ENCODE data around the gene ZNRF3. TPM values are rescaled to one million over a fixed set of nuclear protein-coding genes. Genes with fewer than 3 reads are reported as not detected.

Gene ZNRF3
- total RNA-seq, 1 donor from 2014 or later = 18.5 TPM

DNA sequence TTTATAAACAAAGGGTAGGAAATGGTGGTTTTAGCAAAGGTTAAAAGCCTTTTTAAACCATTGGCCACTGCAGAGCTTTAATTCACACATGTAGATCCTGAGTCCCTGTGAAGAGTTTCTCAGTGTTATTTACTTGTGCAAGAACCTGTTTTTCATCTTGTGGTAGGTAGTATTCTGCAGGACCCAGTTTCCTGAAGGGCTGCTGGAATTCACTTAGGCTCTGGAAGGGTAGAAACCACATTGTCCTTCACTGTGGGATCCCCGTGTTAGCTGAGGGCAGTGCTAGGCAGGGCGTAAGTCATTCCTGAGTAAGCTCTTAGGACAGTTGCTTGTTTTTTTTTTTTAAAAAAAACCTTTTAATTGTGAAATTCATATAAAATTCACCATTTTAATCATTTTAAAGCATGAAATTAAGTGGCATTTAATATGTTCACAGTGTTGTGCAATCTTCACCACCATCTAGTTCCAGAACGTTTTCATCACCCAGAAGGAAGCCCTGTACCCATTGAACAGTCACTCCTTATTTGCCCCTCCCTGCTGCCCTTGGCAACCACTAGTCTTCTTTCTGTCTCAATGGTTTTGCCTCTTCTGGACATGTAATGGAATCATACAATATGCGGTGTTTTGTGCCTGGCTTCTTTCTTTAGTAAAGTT, 100.5 kb downstream of the ZNRF3 start:
- peaks cover 45% of the 10 kb centered on the region for H3K4me1 Mint-ChIP-seq
- H3K9me3 Mint-ChIP-seq = peaks cover 4% of the 10 kb centered on the region
- no peak for DNase-seq (ENCODE audit: low read depth, low spot score)
- no peak overlapping the region for H3K27ac Mint-ChIP-seq (ENCODE audit: unreplicated experiment)
- H3K4me3 Mint-ChIP-seq = no peak overlapping the region
- peaks cover 17% of the 10 kb centered on the region for H3K36me3 Mint-ChIP-seq (ENCODE audit: low read depth)
- no peaks in the 10 kb centered on the region for H3K27me3 Mint-ChIP-seq (ENCODE audit: low read depth)
- TF ChIP-seq, protein P1, sequence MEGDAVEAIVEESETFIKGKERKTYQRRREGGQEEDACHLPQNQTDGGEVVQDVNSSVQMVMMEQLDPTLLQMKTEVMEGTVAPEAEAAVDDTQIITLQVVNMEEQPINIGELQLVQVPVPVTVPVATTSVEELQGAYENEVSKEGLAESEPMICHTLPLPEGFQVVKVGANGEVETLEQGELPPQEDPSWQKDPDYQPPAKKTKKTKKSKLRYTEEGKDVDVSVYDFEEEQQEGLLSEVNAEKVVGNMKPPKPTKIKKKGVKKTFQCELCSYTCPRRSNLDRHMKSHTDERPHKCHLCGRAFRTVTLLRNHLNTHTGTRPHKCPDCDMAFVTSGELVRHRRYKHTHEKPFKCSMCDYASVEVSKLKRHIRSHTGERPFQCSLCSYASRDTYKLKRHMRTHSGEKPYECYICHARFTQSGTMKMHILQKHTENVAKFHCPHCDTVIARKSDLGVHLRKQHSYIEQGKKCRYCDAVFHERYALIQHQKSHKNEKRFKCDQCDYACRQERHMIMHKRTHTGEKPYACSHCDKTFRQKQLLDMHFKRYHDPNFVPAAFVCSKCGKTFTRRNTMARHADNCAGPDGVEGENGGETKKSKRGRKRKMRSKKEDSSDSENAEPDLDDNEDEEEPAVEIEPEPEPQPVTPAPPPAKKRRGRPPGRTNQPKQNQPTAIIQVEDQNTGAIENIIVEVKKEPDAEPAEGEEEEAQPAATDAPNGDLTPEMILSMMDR (conservative IDR thresholded peaks at IDR 0.05) = no peak

DNA sequence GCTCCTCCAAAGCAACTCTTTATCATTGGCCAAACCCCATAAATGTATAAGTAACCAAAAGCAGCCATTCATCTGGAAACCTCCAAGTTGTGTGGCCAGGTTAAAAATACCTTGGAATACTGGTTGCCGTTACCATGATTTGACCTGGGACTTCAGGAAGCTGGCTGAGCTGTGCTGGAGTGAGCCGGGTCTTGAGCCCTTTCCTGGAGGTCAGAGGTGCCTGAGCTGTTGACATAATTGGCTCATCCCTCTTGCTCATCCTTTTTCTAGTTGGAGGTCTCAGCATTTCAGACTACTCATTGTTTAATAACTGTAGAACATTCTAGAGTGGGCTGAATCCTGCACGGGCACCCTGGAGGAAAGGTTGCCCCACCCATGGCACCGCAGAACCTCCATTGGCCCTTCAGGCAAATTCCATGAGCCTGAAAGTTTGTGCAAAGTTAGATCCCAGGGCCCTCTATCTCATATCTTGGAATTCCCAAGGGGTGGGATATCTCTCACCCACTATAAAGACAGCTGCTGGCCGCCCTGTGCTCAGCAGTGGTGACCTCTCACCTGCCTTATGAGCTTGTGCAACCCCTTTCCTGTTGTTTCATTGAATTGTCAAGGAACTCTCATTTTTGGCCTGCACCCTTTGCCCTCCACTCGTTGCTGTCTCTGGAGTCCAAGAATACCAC, 101.2 kb downstream of the ZNRF3 start:
- no peaks in the 10 kb centered on the region for H3K27me3 Mint-ChIP-seq (ENCODE audit: low read depth)
- TF ChIP-seq, protein P1 (conservative IDR thresholded peaks at IDR 0.05) = no peak
- H3K9me3 Mint-ChIP-seq = peaks cover 4% of the 10 kb centered on the region
- no peak for DNase-seq (ENCODE audit: low read depth, low spot score)
- H3K4me3 Mint-ChIP-seq = no peak overlapping the region
- peaks cover 17% of the 10 kb centered on the region for H3K36me3 Mint-ChIP-seq (ENCODE audit: low read depth)
- peaks cover 38% of the 10 kb centered on the region for H3K4me1 Mint-ChIP-seq
- H3K27ac Mint-ChIP-seq (ENCODE audit: unreplicated experiment) = no peak overlapping the region

DNA sequence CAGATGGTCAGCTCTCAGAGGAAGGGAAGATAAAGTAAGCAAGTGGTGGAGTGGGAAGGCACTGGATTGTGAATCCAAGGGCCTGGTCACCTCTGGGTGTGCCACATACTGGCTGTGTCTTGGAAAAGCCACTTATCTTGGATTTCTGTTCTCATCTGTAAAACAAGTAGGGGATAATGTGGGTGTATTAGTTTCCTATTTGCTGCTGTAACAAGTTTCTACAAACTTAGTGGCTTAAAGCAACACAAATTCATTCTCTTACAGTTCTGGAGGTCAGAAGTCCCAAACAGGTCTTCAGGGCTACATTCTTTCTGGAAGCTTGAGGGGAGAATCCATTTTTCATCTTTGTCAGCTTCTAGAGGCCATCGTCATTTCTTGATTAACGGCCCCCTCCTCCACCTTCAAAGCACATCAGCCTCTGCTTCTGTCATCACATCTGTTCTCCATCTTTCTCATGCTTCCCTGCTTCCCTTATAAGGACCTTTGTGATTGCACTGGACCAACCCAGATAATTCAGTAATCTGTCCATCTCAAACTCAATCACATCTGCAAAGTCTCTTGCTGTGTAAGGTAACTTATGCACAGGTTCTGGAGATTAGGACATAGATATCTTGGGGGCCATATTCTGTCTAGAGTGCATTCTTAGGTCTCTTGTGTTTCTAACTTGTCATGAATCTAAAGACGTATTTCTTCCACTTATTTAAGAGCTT, 102.4 kb downstream of the ZNRF3 start:
- Mint-ChIP-seq H3K4me3 (no peak overlapping the region), H3K9me3 (peaks cover 4% of the 10 kb centered on the region), H3K27ac (ENCODE audit: unreplicated experiment) (peak overlapping the region; percentile 58), H3K36me3 (ENCODE audit: low read depth) (peaks cover 23% of the 10 kb centered on the region), H3K4me1 (peaks cover 35% of the 10 kb centered on the region), H3K27me3 (ENCODE audit: low read depth) (no peaks in the 10 kb centered on the region)
- no peak for DNase-seq (ENCODE audit: low read depth, low spot score)
- TF ChIP-seq, protein P1 (conservative IDR thresholded peaks at IDR 0.05) = no peak

DNA sequence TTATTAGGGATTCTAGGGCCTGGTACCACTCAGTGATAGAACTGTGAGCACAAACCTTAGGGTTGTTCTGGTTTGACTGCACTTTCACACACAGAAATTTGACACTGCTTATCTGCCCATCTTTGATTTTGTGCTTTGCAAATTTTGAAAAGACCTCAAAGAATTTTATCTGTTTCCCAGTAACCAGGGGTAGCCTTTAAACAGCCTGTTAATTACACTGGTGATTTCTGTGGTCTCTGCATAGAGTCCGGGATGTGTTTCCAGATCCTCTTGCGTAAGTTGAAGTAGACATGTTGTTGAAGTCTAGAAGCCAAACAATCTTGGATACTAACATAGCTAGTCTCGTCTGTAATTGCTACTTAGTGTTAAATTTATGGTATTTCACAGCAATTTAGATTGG, 103.0 kb downstream of the ZNRF3 start:
- no peak overlapping the region for H3K27ac Mint-ChIP-seq (ENCODE audit: unreplicated experiment)
- peaks cover 4% of the 10 kb centered on the region for H3K9me3 Mint-ChIP-seq
- no peak for DNase-seq (ENCODE audit: low read depth, low spot score)

DNA sequence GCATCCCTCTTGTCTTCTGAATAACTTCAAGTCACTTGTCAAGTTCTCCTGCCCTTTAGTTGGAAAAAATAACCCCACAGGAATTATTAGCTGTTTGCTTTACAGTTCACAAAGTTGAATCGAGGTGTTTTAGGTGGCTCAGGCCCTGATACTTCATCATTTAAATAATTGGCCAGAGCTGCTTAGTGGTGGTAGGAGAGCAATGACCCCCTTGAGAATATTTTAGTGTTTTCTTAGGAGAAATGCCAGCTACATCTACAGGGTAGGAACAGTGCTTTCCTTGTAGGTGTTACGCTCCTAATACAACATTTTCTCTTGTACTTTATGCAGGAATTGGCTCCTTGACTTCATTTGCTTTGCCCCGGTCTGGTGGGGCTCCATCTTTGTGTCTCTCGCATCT, 105.1 kb downstream of the ZNRF3 start:
- H3K27ac Mint-ChIP-seq (ENCODE audit: unreplicated experiment) = no peak overlapping the region
- TF ChIP-seq, protein P1 (conservative IDR thresholded peaks at IDR 0.05) = no peak
- H3K4me3 Mint-ChIP-seq = no peak overlapping the region
- peaks cover 26% of the 10 kb centered on the region for H3K4me1 Mint-ChIP-seq
- DNase-seq (ENCODE audit: low read depth, low spot score) = no peak
- peaks cover 4% of the 10 kb centered on the region for H3K9me3 Mint-ChIP-seq
- peaks cover 31% of the 10 kb centered on the region for H3K36me3 Mint-ChIP-seq (ENCODE audit: low read depth)
- H3K27me3 Mint-ChIP-seq (ENCODE audit: low read depth) = no peaks in the 10 kb centered on the region

More for the DNA sequence above, 103.0 kb downstream of the ZNRF3 start:
- TF ChIP-seq, protein P1 (conservative IDR thresholded peaks at IDR 0.05) = no peak
- peaks cover 35% of the 10 kb centered on the region for H3K4me1 Mint-ChIP-seq
- no peak overlapping the region for H3K4me3 Mint-ChIP-seq
- H3K36me3 Mint-ChIP-seq (ENCODE audit: low read depth) = peaks cover 24% of the 10 kb centered on the region
- no peaks in the 10 kb centered on the region for H3K27me3 Mint-ChIP-seq (ENCODE audit: low read depth)

All from neural crest cell (in vitro differentiated cells).